Prostate gland (tissue), 2 donors: ENCODE measurements around the gene PRDX2. TPM values are rescaled to one million over a fixed set of nuclear protein-coding genes. Genes with fewer than 3 reads are reported as not detected.

Experiments used
- DNase-seq: peaks from one replicate; pipeline ENCODE4 v3.0.0-alpha.2; 2019; ENCODE audit warnings: low spot score
- H3K27ac ChIP-seq, 2 donors: fragments of 200-600 bp; sonication (generic); 2 replicates each; pipeline ENCODE4 v1.5.1; 2017 to 2019
- H3K27me3 ChIP-seq: fragments of 200-600 bp; sonication (generic); replicated peaks from 2 replicates; pipeline ENCODE4 v1.5.1; 2019; ENCODE audit not compliant: insufficient read depth
- H3K36me3 ChIP-seq, 2 donors: fragments of 200-600 bp; sonication (generic); 1 replicate in 1 of 2; 2 replicates in 1 of 2; pipeline versions ENCODE4 v1.5.1 to v1.8.1; 2017 to 2019
- H3K4me1 ChIP-seq: fragments of 200-600 bp; sonication (generic); replicated peaks from 2 replicates; pipeline ENCODE4 v1.5.1; 2019
- H3K4me3 ChIP-seq, 2 donors: fragments of 200-600 bp; sonication (generic); 2 replicates each; pipeline ENCODE4 v1.5.1; 2017 to 2019
- H3K9me3 ChIP-seq: fragments of 200-600 bp; sonication (generic); 2 replicates; pipeline ENCODE4 v1.5.1; 2017
- POLR2A ChIP-seq: fragments of 450-650 bp; IDR thresholded peaks from one replicate; pipeline ENCODE4 v1.6.1; 2016; ENCODE audit warnings: antibody characterized with exemption, mild to moderate bottlenecking
- POLR2AphosphoS5 ChIP-seq: sonication (generic); formaldehyde crosslinking; IDR thresholded peaks from one replicate; pipeline ENCODE4 v1.6.1; 2017; ENCODE audit warnings: antibody characterized with exemption
- WGBS: methylation state at CpG from one replicate; pipeline ENCODE4 v1.1.5; 2018; 5-methylcytosine and 5-hydroxymethylcytosine counted together
- intact Hi-C: fragments of 100-400 bp; cut with DNase I; formaldehyde crosslinking; loops from one replicate; pipeline ENCODE4 v1.14.2; 2022
- total RNA-seq, 2 donors: library from RNA; depleted of rRNA; stranded (reverse); fragments of >200 nt; gene quantifications; one replicate each; pipeline ENCODE4 v1.1.0, GENCODE V29; 2016
- TF ChIP-seq, protein P1 (sequence below), 4 experiments: fragments of 200-600 bp in 2 of 4; fragments of 450-650 bp in 2 of 4; sonication (generic) in 2 of 4; IDR thresholded peaks; 1 replicate in 3 of 4; 2 replicates in 1 of 4; pipeline ENCODE4 v1.5.1; 2016 to 2019; ENCODE audit warnings: antibody characterized with exemption in 4 of 4, mild to moderate bottlenecking in 2 of 4, moderate library complexity in 2 of 4

PRDX2 gene
- total RNA-seq, 2 donors from 2014 or later, result 256 to 548 TPM

DNA sequence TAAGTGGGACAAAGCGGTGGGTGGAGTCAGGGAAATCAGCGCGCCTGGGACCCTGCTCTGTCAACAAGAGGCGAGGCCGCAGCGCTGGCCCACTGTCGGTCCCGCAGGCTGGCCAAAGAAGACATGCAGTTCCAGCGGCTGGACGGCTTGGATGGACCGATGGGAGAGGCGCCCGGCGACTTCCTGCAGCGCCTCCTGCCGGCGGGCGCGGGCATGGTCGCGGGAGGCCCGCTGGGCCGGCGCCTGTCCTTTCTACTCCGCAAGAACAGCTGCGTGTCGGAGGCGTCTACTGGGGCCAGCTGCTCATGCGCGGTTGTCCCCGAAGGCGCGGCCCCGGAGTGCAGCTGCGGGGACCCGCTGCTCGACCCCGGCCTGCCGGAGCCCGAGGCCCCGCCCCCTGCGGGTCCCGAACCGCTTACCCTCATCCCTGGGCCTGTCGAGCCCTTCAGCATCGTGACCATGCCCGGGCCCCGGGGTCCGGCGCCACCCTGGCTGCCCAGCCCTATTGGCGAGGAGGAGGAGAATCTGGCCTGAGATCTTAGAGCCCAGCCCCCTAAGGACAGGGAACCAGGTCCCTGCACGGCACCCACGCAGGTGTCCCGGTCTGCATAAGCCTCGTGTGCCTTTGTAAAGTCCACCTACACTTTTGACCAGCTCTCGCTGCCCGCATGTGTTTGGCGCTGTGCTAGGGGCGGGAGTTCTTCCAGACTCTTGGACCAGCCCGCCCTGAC lies 43.9 kb downstream of the PRDX2 start:
- TF ChIP-seq POLR2A, result no peak
- TF ChIP-seq, protein P1, sequence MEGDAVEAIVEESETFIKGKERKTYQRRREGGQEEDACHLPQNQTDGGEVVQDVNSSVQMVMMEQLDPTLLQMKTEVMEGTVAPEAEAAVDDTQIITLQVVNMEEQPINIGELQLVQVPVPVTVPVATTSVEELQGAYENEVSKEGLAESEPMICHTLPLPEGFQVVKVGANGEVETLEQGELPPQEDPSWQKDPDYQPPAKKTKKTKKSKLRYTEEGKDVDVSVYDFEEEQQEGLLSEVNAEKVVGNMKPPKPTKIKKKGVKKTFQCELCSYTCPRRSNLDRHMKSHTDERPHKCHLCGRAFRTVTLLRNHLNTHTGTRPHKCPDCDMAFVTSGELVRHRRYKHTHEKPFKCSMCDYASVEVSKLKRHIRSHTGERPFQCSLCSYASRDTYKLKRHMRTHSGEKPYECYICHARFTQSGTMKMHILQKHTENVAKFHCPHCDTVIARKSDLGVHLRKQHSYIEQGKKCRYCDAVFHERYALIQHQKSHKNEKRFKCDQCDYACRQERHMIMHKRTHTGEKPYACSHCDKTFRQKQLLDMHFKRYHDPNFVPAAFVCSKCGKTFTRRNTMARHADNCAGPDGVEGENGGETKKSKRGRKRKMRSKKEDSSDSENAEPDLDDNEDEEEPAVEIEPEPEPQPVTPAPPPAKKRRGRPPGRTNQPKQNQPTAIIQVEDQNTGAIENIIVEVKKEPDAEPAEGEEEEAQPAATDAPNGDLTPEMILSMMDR (IDR thresholded peaks at IDR 0.05), result peak; percentile 59 to 91 (median 77)
- TF ChIP-seq POLR2AphosphoS5, result no peak
- no peaks in the 10 kb centered on the region for H3K27me3 ChIP-seq
- H3K4me1 ChIP-seq, result no peaks in the 10 kb centered on the region
- peak; percentile 40 for DNase-seq
- H3K4me3 ChIP-seq, result peak overlapping the region; percentile 4 to 30
- intact Hi-C loops, result no loop called here
- no peaks in the 10 kb centered on the region for H3K9me3 ChIP-seq
- 6% methylated on average over 48 of the region's 60 CpGs for WGBS
- H3K27ac ChIP-seq, result peak overlapping the region; percentile 1 to 5
- peaks cover 0 to 3% of the 10 kb centered on the region in 2 donors for H3K36me3 ChIP-seq

DNA sequence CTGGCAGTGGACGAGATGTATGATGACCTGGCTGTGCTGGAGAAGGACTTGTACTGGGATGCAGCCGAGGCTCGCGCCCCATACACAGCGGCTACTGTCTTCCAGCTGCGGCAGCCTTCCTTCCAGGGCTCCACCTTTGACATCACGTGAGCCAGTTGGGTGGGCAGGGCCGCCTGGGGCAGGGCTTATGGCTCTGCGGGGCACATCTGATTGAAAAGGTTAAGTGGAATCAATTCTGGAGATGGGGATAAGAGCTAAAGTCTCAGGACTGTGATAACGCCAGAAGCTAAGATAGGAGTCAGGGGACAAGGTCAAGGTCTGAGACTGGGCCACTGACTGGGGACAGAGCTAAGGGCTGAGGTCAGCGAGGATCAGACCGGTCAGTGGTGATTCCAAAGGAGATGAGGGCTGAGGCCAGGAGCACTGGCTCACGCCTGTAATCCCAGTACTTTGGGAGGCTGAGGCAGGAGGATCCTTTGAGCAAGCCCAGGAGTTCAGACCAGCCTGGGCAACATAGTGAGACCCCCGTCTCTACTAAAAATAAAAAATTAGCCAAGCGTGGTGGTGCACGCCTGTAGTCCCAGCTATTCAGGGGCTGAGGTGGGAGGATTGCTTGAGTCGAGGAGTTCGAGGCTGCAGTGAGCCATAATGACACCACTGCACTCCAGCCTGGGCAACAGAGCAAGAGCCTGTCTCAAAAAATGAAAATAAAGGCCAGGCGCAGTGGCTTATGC lies 45.3 kb downstream of the PRDX2 start:
- Histone ChIP-seq H3K27me3 (no peaks in the 10 kb centered on the region), H3K4me1 (no peaks in the 10 kb centered on the region), H3K36me3 (no peaks in the 10 kb centered on the region), H3K9me3 (no peaks in the 10 kb centered on the region), H3K27ac (no peak overlapping the region), H3K4me3 (no peak overlapping the region)
- intact Hi-C loops, result no loop called here
- WGBS, result 91% methylated on average over 19 of the region's 19 CpGs
- DNase-seq, result no peak
- TF ChIP-seq POLR2A (no peak), POLR2AphosphoS5 (no peak)
- TF ChIP-seq, protein P1 (IDR thresholded peaks at IDR 0.05), result no peak

DNA sequence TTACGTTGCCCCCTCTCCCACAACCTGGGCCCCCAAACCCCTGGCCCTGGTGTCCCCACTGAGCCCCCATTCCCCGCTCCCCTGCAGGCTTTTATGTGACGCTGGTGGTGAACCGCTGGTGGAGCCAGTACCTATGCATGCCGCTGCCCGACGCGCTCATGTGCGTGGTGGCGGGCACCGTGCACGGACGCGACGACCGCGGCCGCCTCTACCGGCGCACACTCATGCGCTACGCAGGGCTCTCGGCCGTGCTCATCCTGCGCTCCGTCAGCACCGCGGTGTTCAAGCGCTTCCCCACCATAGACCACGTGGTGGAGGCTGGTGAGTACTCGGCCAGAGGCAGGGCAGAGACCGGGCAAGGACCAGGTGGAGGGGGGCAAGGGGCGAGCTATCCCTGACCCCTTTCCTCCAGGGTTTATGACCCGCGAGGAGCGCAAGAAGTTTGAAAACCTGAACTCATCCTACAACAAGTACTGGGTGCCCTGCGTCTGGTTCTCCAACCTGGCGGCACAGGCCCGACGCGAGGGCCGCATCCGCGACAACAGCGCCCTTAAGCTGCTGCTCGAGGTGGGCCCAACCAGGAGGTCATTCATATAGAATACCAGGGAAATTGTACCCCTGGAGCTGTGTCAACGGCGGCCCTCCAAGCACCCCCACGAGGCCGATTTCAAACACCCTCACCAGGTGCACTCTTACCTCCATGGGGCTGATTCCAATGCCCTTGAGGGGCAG lies 47.0 kb downstream of the PRDX2 start:
- H3K9me3 ChIP-seq, result no peaks in the 10 kb centered on the region
- no peak overlapping the region for H3K4me3 ChIP-seq
- H3K4me1 ChIP-seq, result peaks cover 3% of the 10 kb centered on the region
- DNase-seq, result no peak
- no peak for TF ChIP-seq POLR2AphosphoS5
- TF ChIP-seq, protein P1 (IDR thresholded peaks at IDR 0.05), result no peak
- no peak for TF ChIP-seq POLR2A
- H3K36me3 ChIP-seq, result no peaks in the 10 kb centered on the region
- 62% methylated on average over 38 of the region's 50 CpGs for WGBS
- H3K27me3 ChIP-seq, result no peaks in the 10 kb centered on the region
- no peak overlapping the region for H3K27ac ChIP-seq
- intact Hi-C loops, result no loop called here

- Histone ChIP-seq H3K27me3 (no peaks in the 10 kb centered on the region), H3K27ac (no peak overlapping the region), H3K36me3 (peaks cover 0 to 9% of the 10 kb centered on the region in 2 donors), H3K4me1 (peaks cover 3% of the 10 kb centered on the region), H3K9me3 (no peaks in the 10 kb centered on the region), H3K4me3 (no peak overlapping the region)
- DNase-seq, result no peak
- WGBS, result 78% methylated on average over 23 of the region's 23 CpGs
- intact Hi-C loops, result no loop called here
- TF ChIP-seq POLR2A (no peak), POLR2AphosphoS5 (no peak)
- TF ChIP-seq, protein P1 (IDR thresholded peaks at IDR 0.05), result no peak
These were observed 49.4 kb downstream of the PRDX2 start for GRCh38 chr19:12752056-12752781.
